Measurements from ENCODE around the gene GNPTAB. TPM values are rescaled to one million over a fixed set of nuclear protein-coding genes. Genes with fewer than 3 reads are reported as not detected.

GNPTAB gene
- total and polyA plus RNA-seq, 2 of the 13 experiments (the other 11 are each of a cell fraction or from before 2014, with no cell fraction given), result 13.6 to 19.4 TPM

DNA sequence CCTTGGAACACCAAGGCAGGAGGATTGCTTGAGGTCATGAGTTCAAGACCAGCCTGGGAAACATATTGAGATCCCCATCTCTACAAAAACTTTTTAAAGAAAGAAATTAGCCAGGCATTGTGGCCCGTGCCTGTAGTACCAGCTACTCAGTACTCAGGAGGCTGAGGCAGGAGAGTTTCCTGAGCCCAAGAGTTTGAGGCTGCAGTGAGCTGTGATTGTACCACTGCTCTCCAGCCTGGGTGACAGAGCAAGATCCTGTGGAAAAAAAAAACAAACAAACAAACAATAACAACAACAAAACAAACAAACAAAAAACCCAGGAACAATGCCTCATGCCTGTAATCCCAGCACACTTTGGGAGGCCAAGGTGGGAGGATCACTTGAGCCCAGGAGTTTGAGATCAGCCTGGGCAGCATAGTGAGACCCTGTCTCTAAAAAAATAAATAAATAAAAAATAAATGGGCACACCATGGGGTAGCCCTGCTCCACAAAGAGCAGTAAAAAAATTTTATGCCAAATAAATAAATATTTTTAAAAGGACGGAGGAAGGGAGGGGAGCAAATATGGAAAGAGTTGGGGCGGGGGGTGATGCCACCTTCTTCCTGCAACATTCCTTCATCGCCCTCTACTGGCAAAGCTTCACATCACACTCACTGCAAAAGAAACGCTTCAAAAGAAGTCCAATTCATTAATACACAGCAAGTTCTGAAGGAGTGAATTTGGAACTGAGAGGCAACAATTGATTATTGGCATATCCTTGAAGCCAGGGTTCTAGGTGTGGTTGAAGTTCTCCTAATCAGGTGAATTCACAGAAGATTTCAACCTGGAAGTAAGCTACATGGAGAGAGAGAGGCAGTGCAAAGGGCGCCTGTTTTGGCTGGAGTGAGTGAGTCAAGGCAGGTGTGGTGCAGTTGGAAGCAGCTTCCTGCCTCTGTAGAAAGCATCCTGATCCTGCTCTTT, 8.8 kb upstream of the GNPTAB start (continued):
- TF ChIP-seq, protein P1, sequence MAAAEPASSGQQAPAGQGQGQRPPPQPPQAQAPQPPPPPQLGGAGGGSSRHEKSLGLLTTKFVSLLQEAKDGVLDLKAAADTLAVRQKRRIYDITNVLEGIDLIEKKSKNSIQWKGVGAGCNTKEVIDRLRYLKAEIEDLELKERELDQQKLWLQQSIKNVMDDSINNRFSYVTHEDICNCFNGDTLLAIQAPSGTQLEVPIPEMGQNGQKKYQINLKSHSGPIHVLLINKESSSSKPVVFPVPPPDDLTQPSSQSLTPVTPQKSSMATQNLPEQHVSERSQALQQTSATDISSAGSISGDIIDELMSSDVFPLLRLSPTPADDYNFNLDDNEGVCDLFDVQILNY (CRISPR knock-in tag; conservative IDR thresholded peaks at IDR 0.05), result no peak
- TF ChIP-seq ISX (CRISPR knock-in tag; conservative IDR thresholded peaks at IDR 0.05) (no peak), BHLHE40 (IDR thresholded peaks at IDR 0.05; ENCODE audit: low read length) (0 out of 2 replicates have a peak, but pooled peaks have one; percentile 10), ZNF121 (CRISPR knock-in tag; IDR thresholded peaks at IDR 0.05) (peak; percentile 79), ERF (CRISPR knock-in tag; IDR thresholded peaks at IDR 0.05) (no peak), ZNF678 (CRISPR knock-in tag; IDR thresholded peaks at IDR 0.05) (no peak), TCF7 (IDR thresholded peaks at IDR 0.05; ENCODE audit: low read depth) (no peak), KAT7 (CRISPR knock-in tag; IDR thresholded peaks at IDR 0.05; ENCODE audit: borderline replicate concordance) (no peak), IKZF4 (CRISPR knock-in tag; IDR thresholded peaks at IDR 0.05; ENCODE audit: borderline replicate concordance, low read depth, not compliant biosample characterization) (no peak), ZNF605 (CRISPR knock-in tag; IDR thresholded peaks at IDR 0.05) (no peak), TBL1XR1 (IDR thresholded peaks at IDR 0.05; ENCODE audit: borderline replicate concordance, low read length, partially characterized antibody) (no peak), TEAD3 (CRISPR knock-in tag; optimal IDR thresholded peaks at IDR 0.05; ENCODE audit: borderline replicate concordance) (peak; percentile 55), SMAD3 (CRISPR knock-in tag; IDR thresholded peaks at IDR 0.05) (no peak), ZNF883 (CRISPR knock-in tag; IDR thresholded peaks at IDR 0.05; ENCODE audit: not compliant biosample characterization) (no peak), SAP130 (CRISPR knock-in tag; IDR thresholded peaks at IDR 0.05; ENCODE audit: low read depth) (0 out of 2 replicates have a peak, but pooled peaks have one; percentile 15)
- TF ChIP-seq, protein P2, sequence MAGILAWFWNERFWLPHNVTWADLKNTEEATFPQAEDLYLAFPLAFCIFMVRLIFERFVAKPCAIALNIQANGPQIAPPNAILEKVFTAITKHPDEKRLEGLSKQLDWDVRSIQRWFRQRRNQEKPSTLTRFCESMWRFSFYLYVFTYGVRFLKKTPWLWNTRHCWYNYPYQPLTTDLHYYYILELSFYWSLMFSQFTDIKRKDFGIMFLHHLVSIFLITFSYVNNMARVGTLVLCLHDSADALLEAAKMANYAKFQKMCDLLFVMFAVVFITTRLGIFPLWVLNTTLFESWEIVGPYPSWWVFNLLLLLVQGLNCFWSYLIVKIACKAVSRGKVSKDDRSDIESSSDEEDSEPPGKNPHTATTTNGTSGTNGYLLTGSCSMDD (CRISPR knock-in tag; IDR thresholded peaks at IDR 0.05), result no peak
- TF ChIP-seq, protein P3, sequence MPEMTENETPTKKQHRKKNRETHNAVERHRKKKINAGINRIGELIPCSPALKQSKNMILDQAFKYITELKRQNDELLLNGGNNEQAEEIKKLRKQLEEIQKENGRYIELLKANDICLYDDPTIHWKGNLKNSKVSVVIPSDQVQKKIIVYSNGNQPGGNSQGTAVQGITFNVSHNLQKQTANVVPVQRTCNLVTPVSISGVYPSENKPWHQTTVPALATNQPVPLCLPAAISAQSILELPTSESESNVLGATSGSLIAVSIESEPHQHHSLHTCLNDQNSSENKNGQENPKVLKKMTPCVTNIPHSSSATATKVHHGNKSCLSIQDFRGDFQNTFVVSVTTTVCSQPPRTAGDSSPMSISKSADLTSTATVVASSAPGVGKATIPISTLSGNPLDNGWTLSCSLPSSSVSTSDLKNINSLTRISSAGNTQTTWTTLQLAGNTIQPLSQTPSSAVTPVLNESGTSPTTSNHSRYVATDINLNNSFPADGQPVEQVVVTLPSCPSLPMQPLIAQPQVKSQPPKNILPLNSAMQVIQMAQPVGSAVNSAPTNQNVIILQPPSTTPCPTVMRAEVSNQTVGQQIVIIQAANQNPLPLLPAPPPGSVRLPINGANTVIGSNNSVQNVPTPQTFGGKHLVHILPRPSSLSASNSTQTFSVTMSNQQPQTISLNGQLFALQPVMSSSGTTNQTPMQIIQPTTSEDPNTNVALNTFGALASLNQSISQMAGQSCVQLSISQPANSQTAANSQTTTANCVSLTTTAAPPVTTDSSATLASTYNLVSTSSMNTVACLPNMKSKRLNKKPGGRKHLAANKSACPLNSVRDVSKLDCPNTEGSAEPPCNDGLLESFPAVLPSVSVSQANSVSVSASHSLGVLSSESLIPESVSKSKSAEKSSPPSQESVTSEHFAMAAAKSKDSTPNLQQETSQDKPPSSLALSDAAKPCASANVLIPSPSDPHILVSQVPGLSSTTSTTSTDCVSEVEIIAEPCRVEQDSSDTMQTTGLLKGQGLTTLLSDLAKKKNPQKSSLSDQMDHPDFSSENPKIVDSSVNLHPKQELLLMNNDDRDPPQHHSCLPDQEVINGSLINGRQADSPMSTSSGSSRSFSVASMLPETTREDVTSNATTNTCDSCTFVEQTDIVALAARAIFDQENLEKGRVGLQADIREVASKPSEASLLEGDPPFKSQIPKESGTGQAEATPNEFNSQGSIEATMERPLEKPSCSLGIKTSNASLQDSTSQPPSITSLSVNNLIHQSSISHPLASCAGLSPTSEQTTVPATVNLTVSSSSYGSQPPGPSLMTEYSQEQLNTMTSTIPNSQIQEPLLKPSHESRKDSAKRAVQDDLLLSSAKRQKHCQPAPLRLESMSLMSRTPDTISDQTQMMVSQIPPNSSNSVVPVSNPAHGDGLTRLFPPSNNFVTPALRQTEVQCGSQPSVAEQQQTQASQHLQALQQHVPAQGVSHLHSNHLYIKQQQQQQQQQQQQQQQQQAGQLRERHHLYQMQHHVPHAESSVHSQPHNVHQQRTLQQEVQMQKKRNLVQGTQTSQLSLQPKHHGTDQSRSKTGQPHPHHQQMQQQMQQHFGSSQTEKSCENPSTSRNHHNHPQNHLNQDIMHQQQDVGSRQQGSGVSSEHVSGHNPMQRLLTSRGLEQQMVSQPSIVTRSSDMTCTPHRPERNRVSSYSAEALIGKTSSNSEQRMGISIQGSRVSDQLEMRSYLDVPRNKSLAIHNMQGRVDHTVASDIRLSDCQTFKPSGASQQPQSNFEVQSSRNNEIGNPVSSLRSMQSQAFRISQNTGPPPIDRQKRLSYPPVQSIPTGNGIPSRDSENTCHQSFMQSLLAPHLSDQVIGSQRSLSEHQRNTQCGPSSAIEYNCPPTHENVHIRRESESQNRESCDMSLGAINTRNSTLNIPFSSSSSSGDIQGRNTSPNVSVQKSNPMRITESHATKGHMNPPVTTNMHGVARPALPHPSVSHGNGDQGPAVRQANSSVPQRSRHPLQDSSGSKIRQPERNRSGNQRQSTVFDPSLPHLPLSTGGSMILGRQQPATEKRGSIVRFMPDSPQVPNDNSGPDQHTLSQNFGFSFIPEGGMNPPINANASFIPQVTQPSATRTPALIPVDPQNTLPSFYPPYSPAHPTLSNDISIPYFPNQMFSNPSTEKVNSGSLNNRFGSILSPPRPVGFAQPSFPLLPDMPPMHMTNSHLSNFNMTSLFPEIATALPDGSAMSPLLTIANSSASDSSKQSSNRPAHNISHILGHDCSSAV (CRISPR knock-in tag; IDR thresholded peaks at IDR 0.05; ENCODE audit: borderline replicate concordance), result no peak
